Fibroblast of pulmonary artery (primary cell): ENCODE measurements around the gene HHAT.

Experiments
- DNase-seq: peaks from one replicate; pipeline ENCODE4 v3.0.0-alpha.2; 2010; ENCODE audit warnings: low read depth
- H3K4me3 ChIP-seq: replicated peaks from 2 replicates; pipeline ENCODE4 v1.5.1; 2011; ENCODE audit warnings: low read depth, mild to moderate bottlenecking, control low read depth, low read length, moderate library complexity
- TF ChIP-seq, protein P1 (sequence below): IDR thresholded peaks from 2 replicates; pipeline ENCODE4 v1.5.1; 2011; ENCODE audit warnings: mild to moderate bottlenecking, control low read depth, low read length, inconsistent platforms; ENCODE audit errors: missing control alignments

The HHAT gene

GRCh38 chr1:210328746-210329503 lies at the start of gene HHAT:
TSS of gene HHAT (plus strand) at chr1:210328902. CDS start at chr1:210348976, 20,074 bp downstream.
- peak; percentile 76 for DNase-seq
- H3K4me3 ChIP-seq: peak within 1 kb of the TSS; percentile 77
- TF ChIP-seq, protein P1, sequence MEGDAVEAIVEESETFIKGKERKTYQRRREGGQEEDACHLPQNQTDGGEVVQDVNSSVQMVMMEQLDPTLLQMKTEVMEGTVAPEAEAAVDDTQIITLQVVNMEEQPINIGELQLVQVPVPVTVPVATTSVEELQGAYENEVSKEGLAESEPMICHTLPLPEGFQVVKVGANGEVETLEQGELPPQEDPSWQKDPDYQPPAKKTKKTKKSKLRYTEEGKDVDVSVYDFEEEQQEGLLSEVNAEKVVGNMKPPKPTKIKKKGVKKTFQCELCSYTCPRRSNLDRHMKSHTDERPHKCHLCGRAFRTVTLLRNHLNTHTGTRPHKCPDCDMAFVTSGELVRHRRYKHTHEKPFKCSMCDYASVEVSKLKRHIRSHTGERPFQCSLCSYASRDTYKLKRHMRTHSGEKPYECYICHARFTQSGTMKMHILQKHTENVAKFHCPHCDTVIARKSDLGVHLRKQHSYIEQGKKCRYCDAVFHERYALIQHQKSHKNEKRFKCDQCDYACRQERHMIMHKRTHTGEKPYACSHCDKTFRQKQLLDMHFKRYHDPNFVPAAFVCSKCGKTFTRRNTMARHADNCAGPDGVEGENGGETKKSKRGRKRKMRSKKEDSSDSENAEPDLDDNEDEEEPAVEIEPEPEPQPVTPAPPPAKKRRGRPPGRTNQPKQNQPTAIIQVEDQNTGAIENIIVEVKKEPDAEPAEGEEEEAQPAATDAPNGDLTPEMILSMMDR: no peak

- H3K4me3 ChIP-seq: no peak overlapping the region
- TF ChIP-seq, protein P1: no peak
- DNase-seq: no peak
Measured at GRCh38 chr1:210280221-210280620, 48.5 kb upstream of the HHAT start.

GRCh38 chr1:210288116-210288515 lies 40.6 kb upstream of the HHAT start:
- H3K4me3 ChIP-seq: no peak overlapping the region
- DNase-seq: no peak
- TF ChIP-seq, protein P1: no peak

DNA sequence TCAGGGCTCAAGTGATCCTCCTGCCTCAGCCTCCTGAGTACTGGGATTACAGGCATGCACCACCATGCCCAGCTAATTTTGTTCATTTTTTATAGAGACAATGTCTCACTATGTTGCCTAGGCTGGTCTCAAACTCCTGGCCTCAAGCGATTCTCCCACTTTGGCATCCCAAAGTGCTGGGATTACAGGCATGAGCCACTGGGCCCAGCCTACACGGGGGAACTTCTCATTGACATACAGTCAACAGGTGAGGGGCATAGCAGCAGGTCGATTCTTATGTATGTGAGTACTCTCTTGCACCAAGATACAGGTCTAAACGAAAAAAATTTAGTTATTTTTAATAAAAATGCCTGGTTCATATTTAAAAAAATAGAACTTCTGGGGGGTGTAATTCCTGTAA lies 39.5 kb upstream of the HHAT start:
- H3K4me3 ChIP-seq: no peak overlapping the region
- no peak for DNase-seq
- TF ChIP-seq, protein P1: no peak

- H3K4me3 ChIP-seq: no peak overlapping the region
- TF ChIP-seq, protein P1: no peak
- DNase-seq: peak; percentile 8
Measured at GRCh38 chr1:210291081-210291764, 37.5 kb upstream of the HHAT start.

DNA sequence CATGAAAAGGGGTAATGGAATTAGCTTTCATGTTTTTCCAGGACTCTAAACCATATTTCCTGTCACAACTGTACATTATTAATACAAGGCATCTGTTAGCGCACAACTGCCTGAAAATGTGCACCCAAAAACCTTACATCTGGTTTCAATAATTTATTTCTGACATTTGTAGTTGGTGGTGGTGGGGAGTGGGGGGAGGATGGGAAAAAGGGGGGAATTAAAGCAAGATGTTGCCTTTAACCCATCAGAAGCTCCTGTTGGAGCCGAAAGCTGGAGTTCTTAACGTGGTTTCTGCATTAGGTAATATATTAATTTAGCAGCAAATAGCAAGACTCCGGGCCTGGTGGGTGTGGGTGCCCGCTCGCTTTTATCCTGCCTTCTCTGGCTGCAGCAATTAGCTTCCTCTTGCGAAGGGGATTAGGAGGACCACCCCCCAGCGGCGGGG lies 36.9 kb upstream of the HHAT start:
- peak; percentile 17 for DNase-seq
- TF ChIP-seq, protein P1: no peak
- H3K4me3 ChIP-seq: no peak overlapping the region
